ENCODE data around the gene CD7.

CD7 gene

GRCh38 chr17:82278786-82279391 lies 38.5 kb downstream of the CD7 start:
- in situ Hi-C loops (cut with HindIII; ENCODE audit: low sequenced_read_pairs) = no loop called here
- no peak overlapping the region for H3K4me3 ChIP-seq (ENCODE audit: low read depth, low read length)
- no peak for TF ChIP-seq CTCF (IDR thresholded peaks at IDR 0.05; ENCODE audit: low read depth, low read length, missing control alignments)
- no peak for DNase-seq (ENCODE audit: low read depth)

GRCh38 chr17:82278308-82278707 lies 39.1 kb downstream of the CD7 start:
- in situ Hi-C loops (cut with HindIII; ENCODE audit: low sequenced_read_pairs) = no loop called here
- H3K4me3 ChIP-seq (ENCODE audit: low read depth, low read length) = no peak overlapping the region
- no peak for TF ChIP-seq CTCF (IDR thresholded peaks at IDR 0.05; ENCODE audit: low read depth, low read length, missing control alignments)
- no peak for DNase-seq (ENCODE audit: low read depth)

GRCh38 chr17:82277851-82278250 lies 39.6 kb downstream of the CD7 start:
- H3K4me3 ChIP-seq (ENCODE audit: low read depth, low read length) = no peak overlapping the region
- DNase-seq (ENCODE audit: low read depth) = no peak
- in situ Hi-C loops (cut with HindIII; ENCODE audit: low sequenced_read_pairs) = no loop called here
- no peak for TF ChIP-seq CTCF (IDR thresholded peaks at IDR 0.05; ENCODE audit: low read depth, low read length, missing control alignments)

- no peak for TF ChIP-seq CTCF (IDR thresholded peaks at IDR 0.05; ENCODE audit: low read depth, low read length, missing control alignments)
- in situ Hi-C loops (cut with HindIII; ENCODE audit: low sequenced_read_pairs) = no loop called here
- no peak for DNase-seq (ENCODE audit: low read depth)
- H3K4me3 ChIP-seq (ENCODE audit: low read depth, low read length) = no peak overlapping the region
Measured at GRCh38 chr17:82276938-82277337, 40.5 kb downstream of the CD7 start.

GRCh38 chr17:82275326-82275725 lies 42.1 kb downstream of the CD7 start:
- H3K4me3 ChIP-seq (ENCODE audit: low read depth, low read length) = no peak overlapping the region
- no peak for TF ChIP-seq CTCF (IDR thresholded peaks at IDR 0.05; ENCODE audit: low read depth, low read length, missing control alignments)
- DNase-seq (ENCODE audit: low read depth) = no peak
- in situ Hi-C loops (cut with HindIII; ENCODE audit: low sequenced_read_pairs) = no loop called here

GRCh38 chr17:82274134-82275020 lies 43.0 kb downstream of the CD7 start:
- in situ Hi-C loops (cut with HindIII; ENCODE audit: low sequenced_read_pairs) = no loop called here
- no peak for DNase-seq (ENCODE audit: low read depth)
- H3K4me3 ChIP-seq (ENCODE audit: low read depth, low read length) = peak overlapping the region; percentile 55
- TF ChIP-seq CTCF (IDR thresholded peaks at IDR 0.05; ENCODE audit: low read depth, low read length, missing control alignments) = no peak
